SK-N-SH (cell line): ENCODE measurements around the gene EN1. TPM values are rescaled to one million over a fixed set of nuclear protein-coding genes. Genes with fewer than 3 reads are reported as not detected.

Experiments used
- CTCF ChIA-PET: fragments of 300-600, 350-600 bp; formaldehyde crosslinking; extraction: SDS; loops from one replicate; lab custom pipeline; 2021; lab: Yijun Ruan, JAX
- POLR2A ChIA-PET: fragments of 350-600 bp; sonication (Branson Sonifier 250); formaldehyde crosslinking; extraction: SDS; loops from one replicate; lab custom pipeline; 2020; ENCODE audit warnings: antibody characterized with exemption, inconsistent platforms; lab: Yijun Ruan, JAX
- DNase-seq: peaks from one replicate; pipeline ENCODE4 v3.0.0; 2012
- H2AFZ ChIP-seq: fragments of 200-600 bp; sonication (generic); 2 replicates; pipeline ENCODE4 v1.8.1; 2016; ENCODE audit warnings: antibody characterized with exemption, mild to moderate bottlenecking, low read depth
- H3F3A ChIP-seq: fragments of 200-600 bp; sonication (generic); replicated peaks from 2 replicates; pipeline ENCODE3; 2016; ENCODE audit warnings: antibody characterized with exemption, mild to moderate bottlenecking; ENCODE audit not compliant: insufficient read depth
- H3K27ac ChIP-seq, 2 experiments: fragments of 200-500 bp in 1 of 2; fragments of 200-600 bp in 1 of 2; sonication (Bioruptor generic) in 1 of 2; sonication (generic), shearing (Covaris generic) in 1 of 2; 2 replicates each; pipeline versions ENCODE4 v1.5.1 to v1.6.1; 2014 to 2016; ENCODE audit warnings: low read depth in 2 of 2, inconsistent platforms in 1 of 2, low read length in 1 of 2, mild to moderate bottlenecking in 1 of 2, mixed read lengths in 1 of 2
- H3K27me3 ChIP-seq: fragments of 200-600 bp; sonication (generic), shearing (Covaris generic); 2 replicates; pipeline ENCODE4 v1.6.1; 2016; ENCODE audit warnings: mixed run types; ENCODE audit not compliant: insufficient read depth
- H3K36me3 ChIP-seq, 2 experiments: fragments of 200-500 bp in 1 of 2; fragments of 200-600 bp in 1 of 2; sonication (Bioruptor generic) in 1 of 2; sonication (generic) in 1 of 2; replicated peaks in 1 of 2; 2 replicates each; pipeline versions ENCODE3 to v1.5.1; 2014 to 2016; ENCODE audit warnings: low read length in 1 of 2, mild to moderate bottlenecking in 1 of 2; ENCODE audit not compliant: insufficient read depth in 2 of 2, control insufficient read depth in 1 of 2
- H3K4me1 ChIP-seq, 2 experiments: fragments of 200-500 bp in 1 of 2; fragments of 200-600 bp in 1 of 2; sonication (Bioruptor generic) in 1 of 2; sonication (generic), shearing (Covaris generic) in 1 of 2; 2 replicates each; pipeline versions ENCODE4 v1.5.1 to v1.6.1; 2014 to 2016; ENCODE audit warnings: low read depth in 1 of 2, low read length in 1 of 2, mixed run types in 1 of 2; ENCODE audit not compliant: insufficient read depth in 2 of 2, control insufficient read depth in 1 of 2
- H3K4me2 ChIP-seq: fragments of 200-600 bp; sonication (generic), shearing (Covaris generic); 2 replicates; pipeline ENCODE4 v1.6.1; 2017; ENCODE audit warnings: mixed run types
- H3K4me3 ChIP-seq, 2 experiments: fragments of 200-500 bp in 1 of 2; fragments of 200-600 bp in 1 of 2; sonication (Bioruptor generic) in 1 of 2; sonication (generic), shearing (Covaris generic) in 1 of 2; 2 replicates each; pipeline versions ENCODE4 v1.5.1 to v1.8.1; 2014 to 2016; ENCODE audit warnings: low read depth in 2 of 2, inconsistent platforms in 1 of 2, low read length in 1 of 2, mild to moderate bottlenecking in 1 of 2, mixed read lengths in 1 of 2, moderate library complexity in 1 of 2
- H3K79me2 ChIP-seq: fragments of 200-600 bp; sonication (generic); 2 replicates; pipeline ENCODE4 v1.8.1; 2017; ENCODE audit warnings: mild to moderate bottlenecking; ENCODE audit not compliant: insufficient read depth
- H3K9ac ChIP-seq: fragments of 200-600 bp; sonication (generic); 2 replicates; pipeline ENCODE4 v1.6.1; 2017; ENCODE audit warnings: mixed run types
- H3K9me2 ChIP-seq: fragments of 200-600 bp; sonication (generic); 2 replicates; pipeline ENCODE4 v1.6.1; 2017; ENCODE audit warnings: mixed run types
- H3K9me3 ChIP-seq: fragments of 200-600 bp; sonication (generic); 2 replicates; pipeline ENCODE4 v1.6.1; 2017; ENCODE audit warnings: mixed run types, mild to moderate bottlenecking, moderate library complexity
- H4K20me1 ChIP-seq: fragments of 200-600 bp; sonication (generic); 2 replicates; pipeline ENCODE4 v1.6.1; 2017; ENCODE audit warnings: mild to moderate bottlenecking, mixed run types; ENCODE audit not compliant: insufficient read depth
- CHD2 ChIP-seq: fragments of 150-350 bp; IDR thresholded peaks from 2 replicates; pipeline ENCODE4 v1.6.1; 2018; ENCODE audit warnings: low read length; ENCODE audit not compliant: partially characterized antibody
- EP300 ChIP-seq, 2 experiments: IDR thresholded peaks; 2 replicates each; pipeline versions ENCODE4 v1.4.0 to v1.6.1; 2012; ENCODE audit warnings: borderline replicate concordance in 1 of 2, low read depth in 1 of 2, low read length in 1 of 2
- EZH2phosphoT487 ChIP-seq: fragments of 200-600 bp; sonication (generic); IDR thresholded peaks from 2 replicates; pipeline ENCODE4 v1.6.1; 2017; ENCODE audit warnings: low read depth, mixed run types, mild to moderate bottlenecking, antibody characterized with exemption, moderate library complexity, borderline replicate concordance
- FOSL2 ChIP-seq: IDR thresholded peaks from 2 replicates; pipeline ENCODE4 v1.4.0; 2012; ENCODE audit warnings: low read depth, mild to moderate bottlenecking, moderate library complexity, borderline replicate concordance
- FOXM1 ChIP-seq: IDR thresholded peaks from 2 replicates; pipeline ENCODE4 v1.4.0; 2012; ENCODE audit warnings: low read depth, mild to moderate bottlenecking
- GABPA ChIP-seq: IDR thresholded peaks from 2 replicates; pipeline ENCODE4 v1.4.0; 2012; ENCODE audit warnings: low read depth, mild to moderate bottlenecking
- GATA2 ChIP-seq: sonication (generic); formaldehyde crosslinking; IDR thresholded peaks from 2 replicates; pipeline ENCODE4 v1.5.0; 2020; ENCODE audit warnings: mild to moderate bottlenecking, missing genetic modification reagents
- JUND ChIP-seq: IDR thresholded peaks from 2 replicates; pipeline ENCODE4 v1.4.0; 2012
- POLR2AphosphoS5 ChIP-seq: IDR thresholded peaks from 2 replicates; pipeline ENCODE4 v1.6.1; 2012; ENCODE audit warnings: low read depth, low read length
- REST ChIP-seq: IDR thresholded peaks from 2 replicates; pipeline ENCODE4 v1.6.1; 2012; ENCODE audit warnings: mild to moderate bottlenecking, low read depth, low read length, moderate library complexity
- RFX5 ChIP-seq: IDR thresholded peaks from 2 replicates; pipeline ENCODE4 v1.6.1; 2012; ENCODE audit warnings: mild to moderate bottlenecking, improper control_type of control experiment, low read length
- RXRA ChIP-seq: IDR thresholded peaks from 2 replicates; pipeline ENCODE4 v1.4.0; 2012; ENCODE audit warnings: low read depth, mild to moderate bottlenecking, borderline replicate concordance
- TAF1 ChIP-seq: IDR thresholded peaks from 2 replicates; pipeline ENCODE4 v1.6.1; 2012; ENCODE audit warnings: low read depth, mild to moderate bottlenecking, low read length, moderate library complexity, borderline replicate concordance
- TEAD4 ChIP-seq: IDR thresholded peaks from 2 replicates; pipeline ENCODE4 v1.4.0; 2012; ENCODE audit warnings: mild to moderate bottlenecking, borderline replicate concordance; ENCODE audit not compliant: insufficient read depth
- USF2 ChIP-seq: fragments of 150-350 bp; IDR thresholded peaks from 2 replicates; pipeline ENCODE4 v1.6.1; 2017; ENCODE audit warnings: antibody characterized with exemption, low read length, low read depth, borderline replicate concordance
- YY1 ChIP-seq: IDR thresholded peaks from 2 replicates; pipeline ENCODE4 v1.4.0; 2012; ENCODE audit warnings: low read depth, mild to moderate bottlenecking
- WGBS: methylation state at CpG from one replicate; pipeline ENCODE4 v1.1.6; 2017; ENCODE audit warnings: low lambda C conversion rate; 5-methylcytosine and 5-hydroxymethylcytosine counted together
- polyA plus RNA-seq, 3 experiments: library from polyadenylated mRNA; depleted of rRNA; stranded (reverse); fragments of >200 nt; gene quantifications; 2 replicates each; pipeline ENCODE4 v1.2.3, GENCODE V29; 2012
- TF ChIP-seq, protein P1 (sequence below): IDR thresholded peaks from 2 replicates; pipeline ENCODE4 v1.4.0; 2012; ENCODE audit warnings: low read depth, borderline replicate concordance
- TF ChIP-seq, protein P2 (sequence below): IDR thresholded peaks from 2 replicates; pipeline ENCODE4 v1.4.0; 2012; ENCODE audit warnings: low read depth
- TF ChIP-seq, protein P3 (sequence below): IDR thresholded peaks from 2 replicates; pipeline ENCODE4 v1.4.0; 2012; ENCODE audit warnings: low read depth, borderline replicate concordance

Gene EN1
- polyA plus RNA-seq, 1 of the 3 experiments (the other 2 are of a cell fraction): not detected

DNA sequence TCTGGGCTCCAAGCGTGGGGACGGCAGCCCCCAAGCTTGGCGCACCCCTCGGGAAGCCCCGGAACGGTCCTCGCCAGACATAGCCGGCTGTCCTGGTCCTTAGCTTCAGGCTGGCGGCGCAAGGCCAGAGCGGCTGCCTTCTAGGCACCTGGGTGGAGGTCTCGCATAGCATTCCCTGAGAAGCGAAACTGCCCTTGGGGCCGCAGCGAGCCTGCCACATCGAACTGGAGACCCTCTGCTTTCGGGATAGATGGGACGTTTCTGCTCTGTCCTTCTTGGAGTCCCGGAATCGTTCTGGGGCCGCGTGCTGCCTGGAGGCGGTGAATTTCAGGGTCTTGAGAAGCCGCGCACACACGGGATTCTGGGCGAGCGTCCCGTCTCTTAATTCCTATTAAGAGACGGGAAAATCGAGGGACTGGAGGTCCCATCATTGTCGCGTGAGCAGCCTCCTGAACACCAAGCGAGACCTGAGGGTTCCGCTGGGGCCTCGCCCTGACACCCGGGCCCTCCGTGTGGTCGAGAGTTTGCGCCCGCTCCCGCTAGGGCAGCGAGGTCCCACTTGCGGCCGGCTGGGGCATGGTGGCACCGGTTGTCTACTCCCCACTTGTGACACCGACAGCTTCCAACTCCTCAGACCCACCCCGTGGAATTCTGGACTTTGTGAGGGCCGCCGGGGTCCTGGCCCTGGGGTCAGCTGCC, 9.7 kb upstream of the EN1 start:
- Histone ChIP-seq H3K9me2 (no peaks in the 10 kb centered on the region), H3K4me2 (no peak overlapping the region), H3K4me3 (no peak overlapping the region), H3F3A (no peaks in the 10 kb centered on the region), H3K79me2 (no peaks in the 10 kb centered on the region), H3K9ac (no peak overlapping the region), H3K4me1 (no peaks in the 10 kb centered on the region; a peak in 1 of 4 replicates), H3K36me3 (no peaks in the 10 kb centered on the region), H3K27ac (no peak overlapping the region), H2AFZ (no peak overlapping the region), H3K27me3 (peaks cover 99% of the 10 kb centered on the region), H4K20me1 (no peaks in the 10 kb centered on the region), H3K9me3 (no peaks in the 10 kb centered on the region)
- 16% methylated on average over 12 of the region's 50 CpGs for WGBS
- TF ChIP-seq JUND: no peak
- TF ChIP-seq REST: no peak
- TF ChIP-seq, protein P1, sequence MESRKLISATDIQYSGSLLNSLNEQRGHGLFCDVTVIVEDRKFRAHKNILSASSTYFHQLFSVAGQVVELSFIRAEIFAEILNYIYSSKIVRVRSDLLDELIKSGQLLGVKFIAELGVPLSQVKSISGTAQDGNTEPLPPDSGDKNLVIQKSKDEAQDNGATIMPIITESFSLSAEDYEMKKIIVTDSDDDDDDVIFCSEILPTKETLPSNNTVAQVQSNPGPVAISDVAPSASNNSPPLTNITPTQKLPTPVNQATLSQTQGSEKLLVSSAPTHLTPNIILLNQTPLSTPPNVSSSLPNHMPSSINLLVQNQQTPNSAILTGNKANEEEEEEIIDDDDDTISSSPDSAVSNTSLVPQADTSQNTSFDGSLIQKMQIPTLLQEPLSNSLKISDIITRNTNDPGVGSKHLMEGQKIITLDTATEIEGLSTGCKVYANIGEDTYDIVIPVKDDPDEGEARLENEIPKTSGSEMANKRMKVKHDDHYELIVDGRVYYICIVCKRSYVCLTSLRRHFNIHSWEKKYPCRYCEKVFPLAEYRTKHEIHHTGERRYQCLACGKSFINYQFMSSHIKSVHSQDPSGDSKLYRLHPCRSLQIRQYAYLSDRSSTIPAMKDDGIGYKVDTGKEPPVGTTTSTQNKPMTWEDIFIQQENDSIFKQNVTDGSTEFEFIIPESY: no peak
- TF ChIP-seq, protein P2, sequence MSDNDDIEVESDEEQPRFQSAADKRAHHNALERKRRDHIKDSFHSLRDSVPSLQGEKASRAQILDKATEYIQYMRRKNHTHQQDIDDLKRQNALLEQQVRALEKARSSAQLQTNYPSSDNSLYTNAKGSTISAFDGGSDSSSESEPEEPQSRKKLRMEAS: no peak
- TF ChIP-seq USF2: no peak
- TF ChIP-seq CHD2: no peak
- TF ChIP-seq GABPA: no peak
- TF ChIP-seq GATA2: no peak
- no peak for TF ChIP-seq YY1
- no peak for TF ChIP-seq RFX5
- no peak for TF ChIP-seq POLR2AphosphoS5
- TF ChIP-seq EZH2phosphoT487: no peak
- no peak for TF ChIP-seq RXRA
- TF ChIP-seq FOXM1: no peak
- TF ChIP-seq, protein P3, sequence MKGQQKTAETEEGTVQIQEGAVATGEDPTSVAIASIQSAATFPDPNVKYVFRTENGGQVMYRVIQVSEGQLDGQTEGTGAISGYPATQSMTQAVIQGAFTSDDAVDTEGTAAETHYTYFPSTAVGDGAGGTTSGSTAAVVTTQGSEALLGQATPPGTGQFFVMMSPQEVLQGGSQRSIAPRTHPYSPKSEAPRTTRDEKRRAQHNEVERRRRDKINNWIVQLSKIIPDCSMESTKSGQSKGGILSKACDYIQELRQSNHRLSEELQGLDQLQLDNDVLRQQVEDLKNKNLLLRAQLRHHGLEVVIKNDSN: no peak
- TF ChIP-seq EP300 (IDR thresholded peaks at IDR 0.05; ENCODE audit: borderline replicate concordance in 1 of 2, low read depth in 1 of 2, low read length in 1 of 2): no peak
- TF ChIP-seq TEAD4: no peak
- TF ChIP-seq FOSL2: no peak
- no peak for TF ChIP-seq TAF1
- POLR2A ChIA-PET: no interaction called here
- DNase-seq: peak; percentile 30
- CTCF ChIA-PET: interaction anchor here (0.7 to 3.3 kb wide), 6 partner anchors 10 to 810 kb away, joined by 3 to 57 read pairs (median 6); no protein-coding TSS in a partner anchor
